Measurements from ENCODE around the gene CLIP2.
"Not testable (repeated sequence)": the region's sequence is repeated elsewhere in the genome, so short reads cannot be mapped to it uniquely, and the experiment has no call there.

CLIP2 gene

GRCh38 chr7:74388880-74389415 is 99.7 kb downstream of the CLIP2 start:
- H3K9me3 ChIP-seq (ENCODE audit: control insufficient read depth, insufficient read depth, low read depth, low read length) = no peaks in the 10 kb centered on the region
- H3K4me1 ChIP-seq (ENCODE audit: control insufficient read depth, insufficient read depth, low read length) = no peaks in the 10 kb centered on the region
- H3K36me3 ChIP-seq (ENCODE audit: control insufficient read depth in 2 of 2, insufficient read depth in 1 of 2, low read length in 2 of 2) = no peaks in the 10 kb centered on the region
- H3K27ac ChIP-seq (ENCODE audit: extremely low read depth, low read depth, low read length) = no peak overlapping the region
- ChIA-PET POLR2A (no interaction called here), CTCF (interaction anchor here (1.4 to 8.5 kb wide), 3 partner anchors 12 to 182 kb away, joined by 3 to 58 read pairs (median 35); no protein-coding TSS in a partner anchor)
- TF ChIP-seq ZIC2 (tag by site-specific recombination; IDR thresholded peaks at IDR 0.05) = no peak
- TF ChIP-seq MEIS1 (CRISPR knock-in tag; IDR thresholded peaks at IDR 0.05; ENCODE audit: borderline replicate concordance) = no peak
- no peak for TF ChIP-seq ZNF621 (tag by site-specific recombination; IDR thresholded peaks at IDR 0.05)
- no peak for TF ChIP-seq ZNF707 (tag by site-specific recombination; IDR thresholded peaks at IDR 0.05)
- TF ChIP-seq RBAK (tag by site-specific recombination; IDR thresholded peaks at IDR 0.05) = no peak
- no peak for TF ChIP-seq ZNF658 (tag by site-specific recombination; IDR thresholded peaks at IDR 0.05)
- no peak for TF ChIP-seq ZNF488 (tag by site-specific recombination; IDR thresholded peaks at IDR 0.05)
- TF ChIP-seq PBX3 (CRISPR knock-in tag; IDR thresholded peaks at IDR 0.05) = no peak
- TF ChIP-seq ZNF777 (tag by site-specific recombination; IDR thresholded peaks at IDR 0.05; ENCODE audit: borderline replicate concordance) = no peak
- TF ChIP-seq SCRT2 (tag by site-specific recombination; IDR thresholded peaks at IDR 0.05) = no peak
- no peak for TF ChIP-seq ZNF19 (tag by site-specific recombination; IDR thresholded peaks at IDR 0.05; ENCODE audit: low read depth)
- no peak for TF ChIP-seq ZNF404 (tag by site-specific recombination; IDR thresholded peaks at IDR 0.05)
- TF ChIP-seq ZNF529 (tag by site-specific recombination; IDR thresholded peaks at IDR 0.05; ENCODE audit: insufficient replicate concordance) = no peak
- no peak for TF ChIP-seq ZNF623 (tag by site-specific recombination; IDR thresholded peaks at IDR 0.05)
- TF ChIP-seq YY2 (tag by site-specific recombination; IDR thresholded peaks at IDR 0.05) = no peak
- TF ChIP-seq, protein P1, sequence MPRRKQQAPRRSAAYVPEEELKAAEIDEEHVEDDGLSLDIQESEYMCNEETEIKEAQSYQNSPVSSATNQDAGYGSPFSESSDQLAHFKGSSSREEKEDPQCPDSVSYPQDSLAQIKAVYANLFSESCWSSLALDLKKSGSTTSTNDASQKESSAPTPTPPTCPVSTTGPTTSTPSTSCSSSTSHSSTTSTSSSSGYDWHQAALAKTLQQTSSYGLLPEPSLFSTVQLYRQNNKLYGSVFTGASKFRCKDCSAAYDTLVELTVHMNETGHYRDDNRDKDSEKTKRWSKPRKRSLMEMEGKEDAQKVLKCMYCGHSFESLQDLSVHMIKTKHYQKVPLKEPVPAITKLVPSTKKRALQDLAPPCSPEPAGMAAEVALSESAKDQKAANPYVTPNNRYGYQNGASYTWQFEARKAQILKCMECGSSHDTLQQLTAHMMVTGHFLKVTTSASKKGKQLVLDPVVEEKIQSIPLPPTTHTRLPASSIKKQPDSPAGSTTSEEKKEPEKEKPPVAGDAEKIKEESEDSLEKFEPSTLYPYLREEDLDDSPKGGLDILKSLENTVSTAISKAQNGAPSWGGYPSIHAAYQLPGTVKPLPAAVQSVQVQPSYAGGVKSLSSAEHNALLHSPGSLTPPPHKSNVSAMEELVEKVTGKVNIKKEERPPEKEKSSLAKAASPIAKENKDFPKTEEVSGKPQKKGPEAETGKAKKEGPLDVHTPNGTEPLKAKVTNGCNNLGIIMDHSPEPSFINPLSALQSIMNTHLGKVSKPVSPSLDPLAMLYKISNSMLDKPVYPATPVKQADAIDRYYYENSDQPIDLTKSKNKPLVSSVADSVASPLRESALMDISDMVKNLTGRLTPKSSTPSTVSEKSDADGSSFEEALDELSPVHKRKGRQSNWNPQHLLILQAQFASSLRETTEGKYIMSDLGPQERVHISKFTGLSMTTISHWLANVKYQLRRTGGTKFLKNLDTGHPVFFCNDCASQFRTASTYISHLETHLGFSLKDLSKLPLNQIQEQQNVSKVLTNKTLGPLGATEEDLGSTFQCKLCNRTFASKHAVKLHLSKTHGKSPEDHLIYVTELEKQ (tag by site-specific recombination; IDR thresholded peaks at IDR 0.05; ENCODE audit: borderline replicate concordance) = no peak
- no peak overlapping the region for H3K4me3 ChIP-seq (ENCODE audit: low read depth, low read length)

- H3K36me3 ChIP-seq (ENCODE audit: control insufficient read depth in 2 of 2, insufficient read depth in 1 of 2, low read length in 2 of 2); H3K9me3 ChIP-seq (ENCODE audit: control insufficient read depth, insufficient read depth, low read depth, low read length); H3K27ac ChIP-seq (ENCODE audit: extremely low read depth, low read depth, low read length); H3K4me3 ChIP-seq (ENCODE audit: low read depth, low read length); H3K4me1 ChIP-seq (ENCODE audit: control insufficient read depth, insufficient read depth, low read length); POLR2A ChIA-PET: not testable (repeated sequence)
- CTCF ChIA-PET = interaction anchor here (0.6 to 8.5 kb wide), 10 partner anchors 29 to 472 kb away, joined by 3 to 58 read pairs (median 3); partner anchors contain the start of gene CLIP2
- peak; percentile 71 for TF ChIP-seq REST (tag by site-specific recombination; IDR thresholded peaks at IDR 0.05)
- peak; percentile 39 for TF ChIP-seq ZNF654 (tag by site-specific recombination; IDR thresholded peaks at IDR 0.05; ENCODE audit: low read depth)
Measured at GRCh38 chr7:74393722-74394121, 104.5 kb downstream of the CLIP2 start.

Data from HEK293 (cell line).